Skeletal muscle satellite cell (primary cell): ENCODE results near the gene CETP.

Source experiments
- H3K27me3 ChIP-seq: 2 replicates; pipeline ENCODE4 v1.7.0; 2013; ENCODE audit warnings: low read length; ENCODE audit not compliant: control insufficient read depth, insufficient read depth
- H3K36me3 ChIP-seq: 2 replicates; pipeline ENCODE4 v1.7.0; 2013; ENCODE audit warnings: mild to moderate bottlenecking, control low read depth, low read length; ENCODE audit not compliant: insufficient read depth
- H3K4me1 ChIP-seq: 2 replicates; pipeline ENCODE4 v1.7.0; 2013; ENCODE audit warnings: low read length; ENCODE audit not compliant: control insufficient read depth, insufficient read depth
- H3K4me2 ChIP-seq: 2 replicates; pipeline ENCODE4 v1.7.0; 2013; ENCODE audit warnings: mild to moderate bottlenecking, low read length
- H3K4me3 ChIP-seq: 2 replicates; pipeline ENCODE4 v1.7.0; 2013; ENCODE audit warnings: low read length
- H3K9ac ChIP-seq: 2 replicates; pipeline ENCODE4 v1.7.0; 2013; ENCODE audit warnings: mild to moderate bottlenecking, low read depth, low read length, moderate library complexity
- H3K9me3 ChIP-seq: replicated peaks from 2 replicates; pipeline ENCODE4 v1.7.0; 2013; ENCODE audit warnings: mild to moderate bottlenecking, control low read depth, low read length

Gene CETP

DNA sequence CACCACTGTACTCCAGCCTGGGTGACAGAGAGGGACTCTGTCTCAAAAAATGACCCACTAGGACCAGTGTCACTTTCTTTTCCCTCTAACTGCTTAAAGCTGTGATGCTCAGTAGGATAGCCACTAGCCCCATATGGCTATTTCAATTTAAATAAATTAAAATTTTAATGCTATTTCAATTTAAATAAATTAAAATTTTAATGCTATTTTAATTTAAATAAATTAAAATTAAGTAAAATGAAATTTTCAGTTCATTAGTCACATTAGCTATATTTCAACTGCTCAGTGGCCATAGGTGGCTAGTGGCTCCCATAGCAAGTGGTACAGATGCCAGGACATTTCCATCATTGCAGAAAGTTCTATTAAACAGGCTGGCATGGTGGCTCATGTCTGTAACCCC, 70.6 kb downstream of the CETP start:
- no peak overlapping the region for H3K4me3 ChIP-seq
- H3K4me2 ChIP-seq, result no peak overlapping the region
- no peaks in the 10 kb centered on the region for H3K9me3 ChIP-seq
- peaks cover 9% of the 10 kb centered on the region for H3K36me3 ChIP-seq
- H3K9ac ChIP-seq, result no peak overlapping the region
- no peaks in the 10 kb centered on the region for H3K27me3 ChIP-seq
- peaks cover 20% of the 10 kb centered on the region for H3K4me1 ChIP-seq

DNA sequence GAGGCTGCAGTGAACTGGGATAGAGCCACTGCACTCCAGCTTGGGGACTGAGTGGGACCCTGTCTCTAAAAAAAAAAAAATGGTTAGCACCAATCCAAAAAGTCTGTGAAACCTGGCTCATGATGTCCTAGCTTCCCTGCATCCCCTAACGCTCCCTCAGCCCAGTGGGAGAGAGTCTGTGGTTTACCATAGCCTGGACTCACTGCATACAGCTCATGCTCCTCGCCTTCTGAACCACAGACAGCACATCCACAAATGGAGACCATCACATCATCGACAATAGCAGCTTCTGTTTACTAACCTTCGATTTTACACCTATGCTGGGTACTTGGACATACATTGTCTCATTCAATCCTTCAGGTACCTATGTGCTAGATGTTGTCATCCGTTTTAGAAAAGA, 71.2 kb downstream of the CETP start:
- Histone ChIP-seq H3K9me3 (no peaks in the 10 kb centered on the region), H3K27me3 (no peaks in the 10 kb centered on the region), H3K4me3 (no peak overlapping the region), H3K4me1 (peaks cover 25% of the 10 kb centered on the region), H3K36me3 (peaks cover 9% of the 10 kb centered on the region), H3K4me2 (no peak overlapping the region), H3K9ac (no peak overlapping the region)
